Vagina (tissue), 2 donors: Measurements from ENCODE around the gene DPM3. TPM values are rescaled to one million over a fixed set of nuclear protein-coding genes. Genes with fewer than 3 reads are reported as not detected.

ENCODE experiments used
- DNase-seq, 2 donors: peaks; one replicate each; pipeline ENCODE4 v3.0.0-alpha.2; 2017; ENCODE audit errors: extremely low spot score in 2 of 2
- H3K27ac ChIP-seq: fragments of 200-600 bp; sonication (generic); one replicate; pipeline ENCODE4 v1.5.1; 2019
- H3K27me3 ChIP-seq: fragments of 200-600 bp; sonication (generic); one replicate; pipeline ENCODE4 v1.5.1; 2019
- H3K36me3 ChIP-seq, 2 donors: fragments of 200-600 bp; sonication (generic); one replicate each; pipeline ENCODE4 v1.5.1; 2017 to 2019
- H3K4me1 ChIP-seq: fragments of 200-600 bp; sonication (generic); one replicate; pipeline ENCODE4 v1.5.1; 2019
- H3K4me3 ChIP-seq, 2 donors: fragments of 200-600 bp; sonication (generic); 1 replicate in 1 of 2; 2 replicates in 1 of 2; pipeline ENCODE4 v1.5.1; 2016 to 2019
- H3K9me3 ChIP-seq: fragments of 200-600 bp; sonication (generic); one replicate; pipeline ENCODE4 v1.5.1; 2019
- POLR2A ChIP-seq, 2 donors: fragments of 450-650 bp; IDR thresholded peaks; one replicate each; pipeline ENCODE4 v1.6.1; 2017; ENCODE audit warnings: antibody characterized with exemption in 2 of 2, mild to moderate bottlenecking in 2 of 2, moderate library complexity in 2 of 2
- POLR2AphosphoS5 ChIP-seq, 2 donors: sonication (generic); formaldehyde crosslinking; IDR thresholded peaks; one replicate each; pipeline ENCODE4 v1.9.0; 2017; ENCODE audit warnings: antibody characterized with exemption in 2 of 2, mild to moderate bottlenecking in 2 of 2, low read depth in 1 of 2; ENCODE audit not compliant: insufficient read depth in 1 of 2
- intact Hi-C: fragments of 100-400 bp; cut with DNase I; formaldehyde crosslinking; loops from one replicate; pipeline ENCODE4 v1.15.1; 2023
- total RNA-seq: library from RNA; depleted of rRNA; stranded (reverse); fragments of >200 nt; gene quantifications from one replicate; pipeline ENCODE4 v1.2.3, GENCODE V29; 2016
- TF ChIP-seq, protein P1 (sequence below), 3 experiments: fragments of 450-650 bp in 2 of 3; fragments of 200-600 bp in 1 of 3; sonication (generic) in 1 of 3; IDR thresholded peaks; one replicate each; pipeline ENCODE4 v1.5.1; 2017 to 2019; ENCODE audit warnings: antibody characterized with exemption in 3 of 3, mild to moderate bottlenecking in 2 of 3, moderate library complexity in 2 of 3

DPM3 gene
- total RNA-seq, 1 donor from 2014 or later: 114 TPM

DNA sequence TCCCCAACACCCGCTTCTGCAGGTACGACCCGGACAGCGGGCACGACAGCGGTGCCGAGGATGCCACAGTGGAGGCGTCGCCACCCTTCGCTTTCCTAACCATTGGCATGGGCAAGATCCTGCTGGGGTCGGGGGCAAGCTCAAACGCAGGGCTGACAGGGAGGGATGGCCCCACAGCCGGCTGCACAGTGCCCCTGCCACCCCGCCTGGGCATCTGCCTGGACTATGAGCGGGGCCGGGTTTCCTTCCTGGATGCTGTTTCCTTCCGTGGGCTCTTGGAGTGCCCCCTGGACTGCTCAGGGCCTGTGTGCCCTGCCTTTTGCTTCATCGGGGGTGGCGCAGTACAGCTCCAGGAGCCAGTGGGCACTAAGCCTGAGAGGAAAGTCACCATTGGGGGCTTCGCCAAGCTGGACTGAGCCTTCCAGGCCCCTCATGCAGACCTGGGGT, 43.5 kb upstream of the DPM3 start:
- Histone ChIP-seq H3K27me3 (no peaks in the 10 kb centered on the region), H3K36me3 (no peaks in the 10 kb centered on the region), H3K4me1 (no peaks in the 10 kb centered on the region), H3K4me3 (no peak overlapping the region), H3K27ac (no peak overlapping the region), H3K9me3 (no peaks in the 10 kb centered on the region)
- intact Hi-C loops: no loop called here
- no peak for DNase-seq
- TF ChIP-seq POLR2AphosphoS5 (IDR thresholded peaks at IDR 0.05; ENCODE audit: insufficient read depth in 1 of 2, low read depth in 1 of 2): no peak
- TF ChIP-seq, protein P1, sequence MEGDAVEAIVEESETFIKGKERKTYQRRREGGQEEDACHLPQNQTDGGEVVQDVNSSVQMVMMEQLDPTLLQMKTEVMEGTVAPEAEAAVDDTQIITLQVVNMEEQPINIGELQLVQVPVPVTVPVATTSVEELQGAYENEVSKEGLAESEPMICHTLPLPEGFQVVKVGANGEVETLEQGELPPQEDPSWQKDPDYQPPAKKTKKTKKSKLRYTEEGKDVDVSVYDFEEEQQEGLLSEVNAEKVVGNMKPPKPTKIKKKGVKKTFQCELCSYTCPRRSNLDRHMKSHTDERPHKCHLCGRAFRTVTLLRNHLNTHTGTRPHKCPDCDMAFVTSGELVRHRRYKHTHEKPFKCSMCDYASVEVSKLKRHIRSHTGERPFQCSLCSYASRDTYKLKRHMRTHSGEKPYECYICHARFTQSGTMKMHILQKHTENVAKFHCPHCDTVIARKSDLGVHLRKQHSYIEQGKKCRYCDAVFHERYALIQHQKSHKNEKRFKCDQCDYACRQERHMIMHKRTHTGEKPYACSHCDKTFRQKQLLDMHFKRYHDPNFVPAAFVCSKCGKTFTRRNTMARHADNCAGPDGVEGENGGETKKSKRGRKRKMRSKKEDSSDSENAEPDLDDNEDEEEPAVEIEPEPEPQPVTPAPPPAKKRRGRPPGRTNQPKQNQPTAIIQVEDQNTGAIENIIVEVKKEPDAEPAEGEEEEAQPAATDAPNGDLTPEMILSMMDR (IDR thresholded peaks at IDR 0.05): no peak

DNA sequence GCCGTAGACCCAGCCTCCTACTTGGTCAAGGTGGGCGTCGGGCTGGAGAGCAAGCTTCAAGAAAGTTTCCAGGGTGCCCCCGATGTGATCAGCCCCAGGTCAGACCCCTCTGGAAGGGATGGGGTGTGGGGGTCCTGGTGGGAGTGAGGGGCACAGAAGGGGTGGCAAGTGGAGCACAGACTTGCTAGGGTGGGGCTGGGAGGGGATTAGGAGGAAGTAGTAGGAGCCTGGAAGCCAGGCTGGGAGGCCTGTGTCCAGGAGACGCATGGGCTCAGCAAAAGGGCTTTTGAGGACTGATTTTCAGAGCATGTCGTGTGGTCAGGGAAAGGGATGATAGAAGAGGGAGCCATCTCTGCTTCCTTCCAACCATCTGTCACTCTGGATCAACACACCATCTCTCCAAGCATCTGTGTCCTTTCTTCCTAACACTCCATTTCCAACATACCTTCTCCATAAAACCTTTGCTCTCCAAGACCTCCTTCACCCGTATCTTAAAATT, 41.8 kb upstream of the DPM3 start:
- DNase-seq: peak in 1 of 2 donors; percentile 79
- Histone ChIP-seq H3K9me3 (no peaks in the 10 kb centered on the region), H3K27me3 (no peaks in the 10 kb centered on the region), H3K4me1 (peaks cover 1% of the 10 kb centered on the region), H3K36me3 (no peaks in the 10 kb centered on the region), H3K4me3 (no peak overlapping the region), H3K27ac (no peak overlapping the region)
- TF ChIP-seq POLR2A (IDR thresholded peaks at IDR 0.05) (no peak), POLR2AphosphoS5 (IDR thresholded peaks at IDR 0.05; ENCODE audit: insufficient read depth in 1 of 2, low read depth in 1 of 2) (no peak)
- TF ChIP-seq, protein P1 (IDR thresholded peaks at IDR 0.05): no peak
- intact Hi-C loops: no loop called here

DNA sequence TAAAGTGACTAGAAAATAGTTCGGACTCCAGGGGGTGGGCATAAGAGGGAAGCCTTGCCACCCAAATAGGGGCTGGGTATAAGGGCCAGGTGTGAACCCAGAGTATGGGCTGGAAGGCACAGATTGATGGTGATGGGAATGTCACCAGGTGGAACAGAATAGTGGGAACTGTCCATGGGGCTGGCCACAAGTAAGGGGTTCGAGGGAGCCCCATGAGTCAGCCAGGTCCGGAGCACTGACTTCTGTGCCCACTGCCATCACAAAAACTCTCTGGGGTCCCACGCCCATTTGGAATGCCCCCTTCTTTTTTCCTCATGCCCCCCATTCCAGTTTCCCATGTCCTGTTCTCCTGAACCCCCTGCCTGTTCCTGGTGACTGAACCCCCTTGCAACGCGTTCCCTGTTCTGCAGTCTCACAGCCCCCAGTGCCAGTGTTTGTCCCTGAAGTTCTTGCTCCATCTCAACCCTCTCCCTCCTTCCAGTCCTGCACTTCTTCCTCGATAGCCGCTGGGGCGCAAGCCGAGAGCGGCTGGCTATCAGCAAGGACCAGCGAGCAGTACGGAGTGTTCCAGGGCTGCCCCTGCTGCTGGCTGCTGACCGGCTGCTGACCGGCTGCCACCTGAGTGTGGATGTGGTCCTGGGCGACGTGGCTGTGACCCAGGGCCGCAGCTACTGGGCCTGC, 41.2 kb upstream of the DPM3 start:
- H3K9me3 ChIP-seq: no peaks in the 10 kb centered on the region
- no peak overlapping the region for H3K4me3 ChIP-seq
- H3K36me3 ChIP-seq: no peaks in the 10 kb centered on the region
- peak in 1 of 2 donors; percentile 54 for DNase-seq
- peaks cover 5% of the 10 kb centered on the region for H3K4me1 ChIP-seq
- H3K27ac ChIP-seq: no peak overlapping the region
- intact Hi-C loops: no loop called here
- no peaks in the 10 kb centered on the region for H3K27me3 ChIP-seq
- no peak for TF ChIP-seq POLR2A (IDR thresholded peaks at IDR 0.05)
- TF ChIP-seq POLR2AphosphoS5 (IDR thresholded peaks at IDR 0.05; ENCODE audit: insufficient read depth in 1 of 2, low read depth in 1 of 2): no peak
- TF ChIP-seq, protein P1 (IDR thresholded peaks at IDR 0.05): no peak

DNA sequence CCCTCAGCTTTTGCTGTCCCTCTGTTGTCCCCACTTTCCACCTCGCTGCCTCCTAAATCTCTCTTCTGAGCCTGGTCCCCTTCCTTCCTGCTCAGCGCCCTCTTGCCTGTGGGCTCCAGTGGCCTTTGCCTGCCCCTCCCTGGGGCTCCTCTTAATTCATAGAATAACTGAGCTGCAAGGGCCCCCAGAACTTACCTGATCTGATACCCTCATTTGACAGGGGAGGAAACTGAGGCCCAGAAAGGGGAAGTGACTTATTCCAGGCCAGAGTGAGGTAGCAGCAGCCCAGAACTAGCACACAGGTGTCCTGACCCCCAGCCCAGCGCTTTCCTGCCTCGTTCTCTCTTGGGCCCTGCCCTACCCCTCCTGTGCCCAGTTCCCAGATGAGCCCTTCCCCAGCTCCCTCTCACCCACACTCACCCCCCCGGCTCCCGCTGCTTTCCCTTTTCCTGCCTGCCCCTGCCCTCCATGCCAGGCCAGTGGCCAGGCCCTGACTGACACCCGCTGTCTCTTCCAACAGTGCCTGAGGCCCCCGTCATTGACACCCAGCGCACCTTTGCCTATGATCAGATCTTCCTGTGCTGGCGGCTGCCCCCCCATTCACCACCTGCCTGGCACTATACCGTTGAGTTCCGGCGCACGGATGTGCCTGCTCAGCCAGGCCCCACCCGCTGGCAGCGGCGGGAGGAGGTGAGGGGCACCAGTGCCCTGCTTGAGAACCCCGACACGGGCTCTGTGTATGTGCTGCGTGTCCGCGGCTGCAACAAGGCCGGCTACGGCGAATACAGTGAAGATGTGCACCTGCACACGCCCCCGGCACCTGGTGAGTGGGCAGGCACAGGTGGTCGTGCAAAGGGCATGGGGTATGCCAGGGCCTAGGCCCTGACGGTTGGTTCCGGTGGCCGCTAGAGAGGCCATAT, 39.0 kb upstream of the DPM3 start:
- no peak overlapping the region for H3K27ac ChIP-seq
- H3K4me3 ChIP-seq: no peak overlapping the region
- TF ChIP-seq POLR2A (IDR thresholded peaks at IDR 0.05): no peak
- TF ChIP-seq, protein P1 (IDR thresholded peaks at IDR 0.05): no peak
- no peaks in the 10 kb centered on the region for H3K9me3 ChIP-seq
- peaks cover 12% of the 10 kb centered on the region for H3K4me1 ChIP-seq
- peak in 1 of 2 donors; percentile 81 for DNase-seq
- H3K36me3 ChIP-seq: no peaks in the 10 kb centered on the region
- H3K27me3 ChIP-seq: no peaks in the 10 kb centered on the region
- intact Hi-C loops: loop anchor here (5.0 kb wide), 1 partner anchor 48 kb away; no protein-coding TSS in a partner anchor
